Effector CD4-positive, alpha-beta T cell (primary cell): ENCODE measurements around the gene WFDC9.
"Not testable (repeated sequence)": the region's sequence is repeated elsewhere in the genome, so short reads cannot be mapped to it uniquely, and the experiment has no call there.

Experiments used
- DNase-seq: peaks from one replicate; pipeline ENCODE4 v3.0.0-alpha.2; 2020

The WFDC9 gene

DNA sequence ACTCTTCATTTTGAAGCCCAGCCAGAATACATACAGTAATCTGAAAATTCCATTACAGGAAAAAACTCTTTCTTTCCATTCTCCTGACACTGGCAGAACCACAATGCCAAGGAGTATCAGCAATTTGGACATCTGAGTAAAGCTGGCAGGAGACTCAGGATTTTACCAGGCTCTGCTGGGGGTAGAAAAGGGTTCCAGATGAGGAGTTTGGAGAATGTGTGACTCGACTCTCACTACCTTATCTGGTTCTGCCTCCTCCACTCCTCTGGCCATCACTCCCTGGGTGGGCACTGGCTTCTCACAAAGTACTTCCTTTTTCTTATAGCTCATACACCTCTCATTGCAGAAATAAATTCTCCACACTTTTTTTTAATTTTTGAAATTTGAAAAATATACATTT lies 41.4 kb downstream of the WFDC9 start:
- no peak for DNase-seq

DNA sequence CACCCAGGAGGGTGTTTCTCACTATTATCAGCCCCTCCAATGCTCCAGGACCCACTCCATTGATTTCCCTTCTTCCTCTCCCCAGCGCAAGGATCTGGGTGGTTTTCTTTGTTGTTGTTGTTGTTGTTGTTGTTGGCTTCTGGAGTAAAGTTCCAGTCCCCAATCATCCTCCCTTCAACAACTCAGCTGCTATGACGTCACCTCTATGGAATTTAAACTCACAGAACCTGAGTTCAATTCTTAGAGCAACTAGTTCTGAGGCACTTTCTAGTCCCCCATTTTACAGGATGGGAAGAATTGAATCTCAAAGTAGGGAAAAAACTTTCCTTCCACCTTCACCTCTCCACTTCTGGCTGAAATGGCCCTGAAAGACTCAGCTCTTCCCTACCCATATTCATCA lies 42.3 kb downstream of the WFDC9 start:
- no peak for DNase-seq

DNA sequence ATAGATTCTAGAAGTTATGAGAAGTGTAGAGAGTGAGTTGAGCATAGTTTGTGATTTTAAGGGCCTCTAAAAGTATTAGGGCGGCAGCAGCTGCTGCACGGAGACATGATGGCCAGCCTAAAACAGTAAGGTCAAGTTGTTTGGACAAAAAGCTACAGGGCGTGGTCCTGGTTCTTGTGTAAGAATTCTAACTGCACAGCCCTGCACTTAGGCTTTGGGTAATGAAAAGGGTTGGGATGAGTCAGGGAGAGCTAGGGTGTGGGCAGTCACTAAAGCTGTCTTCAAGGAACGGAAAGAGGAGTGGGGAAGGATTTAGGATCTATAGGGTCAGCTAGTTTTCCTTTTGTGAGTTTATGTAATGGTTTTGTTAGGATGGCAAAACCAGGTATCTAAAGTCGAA lies 45.1 kb downstream of the WFDC9 start:
- not testable (repeated sequence) for DNase-seq

DNA sequence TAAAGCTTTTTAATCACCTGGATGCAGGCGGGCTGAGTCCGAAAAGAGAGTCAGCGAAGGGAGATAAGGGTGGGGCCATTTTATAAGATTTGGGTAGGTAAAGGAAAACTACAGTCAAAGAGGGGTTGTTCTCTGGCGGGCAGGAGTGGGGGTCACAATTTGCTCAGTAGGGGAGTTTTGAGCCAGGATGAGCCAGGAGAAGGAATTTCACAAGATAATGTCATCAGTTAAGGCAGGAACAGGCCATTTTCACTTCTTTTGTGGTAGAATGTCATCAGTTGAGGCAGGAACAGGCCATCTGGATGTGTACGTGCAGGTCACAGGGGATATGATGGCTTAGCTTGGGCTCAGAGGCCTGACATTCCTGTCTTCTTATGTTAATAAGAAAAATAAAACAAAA lies 46.8 kb downstream of the WFDC9 start:
- not testable (repeated sequence) for DNase-seq

DNA sequence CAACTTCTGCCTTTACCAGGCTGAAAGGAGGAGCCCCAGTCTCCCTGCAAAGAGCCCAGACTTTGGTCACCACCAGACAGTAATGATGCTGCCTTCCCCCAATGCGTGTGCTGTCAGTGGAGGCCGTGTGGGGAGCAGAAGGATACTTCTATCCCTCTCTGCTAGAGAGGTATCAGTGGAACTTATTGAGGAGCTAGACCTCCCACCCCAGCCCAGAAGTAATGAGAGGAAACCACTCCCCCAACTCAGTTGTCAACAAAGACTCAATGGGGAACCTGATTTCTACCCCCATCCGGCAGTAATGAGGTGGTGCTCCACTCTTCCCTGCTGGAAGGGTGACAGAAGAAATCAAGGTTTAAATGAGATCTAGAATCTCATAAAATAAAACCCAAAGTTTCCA lies 47.6 kb downstream of the WFDC9 start:
- DNase-seq: no peak

DNA sequence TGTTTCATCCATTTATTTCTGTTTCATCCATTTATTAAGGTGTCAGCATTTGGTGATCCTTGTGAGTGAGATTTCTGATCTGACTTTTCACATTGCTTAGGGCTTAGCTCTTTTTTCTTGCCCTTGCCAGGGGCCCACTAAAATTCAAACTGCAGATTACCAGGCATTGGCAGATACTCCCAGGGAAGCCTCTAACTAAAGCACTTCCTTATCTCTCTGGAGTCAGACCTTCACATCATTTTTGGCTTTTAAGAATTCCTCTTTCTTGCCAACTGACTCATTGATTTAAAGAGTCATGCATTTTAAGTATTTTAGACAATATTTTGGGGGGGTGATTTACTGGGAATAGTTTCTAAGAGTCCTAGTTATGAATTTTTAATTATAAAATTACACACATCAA lies 49.4 kb downstream of the WFDC9 start:
- no peak for DNase-seq

DNA sequence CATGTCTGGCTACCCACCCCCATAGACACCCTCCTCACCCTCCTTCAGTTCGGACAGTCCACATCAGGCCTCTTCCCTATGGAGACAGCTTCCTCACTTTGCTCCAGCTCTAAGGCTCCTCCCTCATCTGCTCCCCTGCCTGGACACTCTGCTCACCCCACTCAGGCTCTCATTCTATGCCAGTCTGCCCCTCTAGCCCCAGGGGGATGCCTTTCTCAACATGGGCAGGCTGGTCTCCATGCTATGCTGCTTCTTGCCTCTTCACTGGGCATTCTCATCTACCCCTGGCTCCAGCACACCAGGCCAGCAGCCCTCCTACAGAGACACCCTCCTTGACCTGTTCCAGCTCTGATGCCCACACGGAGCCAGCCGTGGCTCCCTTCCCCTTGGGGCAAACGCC lies 51.9 kb downstream of the WFDC9 start, which contains the start of gene WFDC8:
Gene WFDC8, minus strand, starts transcription at position 101 of the 400 bp plus-strand sequence. Its CDS starts 37 bp downstream, at position 64.
- no peak for DNase-seq

DNA sequence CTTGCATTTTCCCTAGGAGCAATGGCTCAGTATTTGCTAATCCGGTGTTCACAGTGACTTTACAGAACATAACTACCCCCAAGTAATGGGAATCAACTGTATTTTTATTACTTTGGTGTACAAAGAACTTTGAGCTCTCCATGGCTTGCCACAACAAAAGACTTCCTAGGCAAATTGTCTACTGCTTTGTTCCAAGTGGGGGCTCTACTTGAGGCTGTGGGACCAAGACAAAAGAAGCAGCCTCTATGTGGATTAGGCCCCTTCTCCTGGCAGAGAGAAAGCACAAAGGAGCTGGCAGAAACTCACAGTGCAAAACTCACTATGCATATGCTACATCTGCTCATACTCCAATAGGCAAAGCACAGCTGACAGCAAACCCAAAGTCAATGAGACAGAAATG lies 52.9 kb downstream of the WFDC9 start:
- DNase-seq: no peak

DNA sequence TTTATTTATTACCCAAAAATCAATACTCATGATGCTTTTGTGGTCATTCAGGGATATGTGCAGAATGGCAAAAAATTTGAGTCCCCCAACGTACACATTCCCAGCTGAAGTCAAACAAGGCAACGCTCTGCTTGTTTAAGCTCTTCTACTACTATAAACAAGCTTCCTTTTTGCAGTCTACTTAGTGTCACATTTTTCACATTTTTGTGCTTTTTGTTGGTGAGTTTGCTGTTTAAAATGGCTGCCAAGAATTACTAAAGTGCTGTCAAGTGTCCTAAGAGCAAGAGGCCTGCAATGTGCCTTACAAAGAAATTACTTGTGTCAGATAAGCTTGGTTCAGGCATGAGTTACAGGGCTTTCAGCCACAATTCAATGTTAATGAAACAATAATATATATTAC lies 54.1 kb downstream of the WFDC9 start:
- DNase-seq: no peak

DNA sequence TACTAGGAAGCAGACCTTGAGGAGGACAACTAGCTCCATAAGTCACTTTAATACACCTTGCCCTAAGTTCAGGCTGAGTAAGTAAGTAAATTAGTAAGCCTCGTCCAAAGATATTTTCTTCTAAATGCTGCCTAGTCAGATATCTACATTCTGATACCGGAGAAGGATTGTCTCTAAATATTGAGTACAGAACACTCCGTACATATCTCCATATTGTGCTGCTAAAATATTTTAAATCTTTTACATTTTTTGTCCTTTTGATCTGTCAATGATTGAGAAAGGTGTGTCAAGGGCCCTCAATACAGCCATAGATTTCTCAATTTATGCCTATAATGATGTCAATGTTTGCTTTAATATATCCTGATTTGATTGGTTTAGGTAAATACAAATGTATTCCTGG lies 55.2 kb downstream of the WFDC9 start:
- no peak for DNase-seq

DNA sequence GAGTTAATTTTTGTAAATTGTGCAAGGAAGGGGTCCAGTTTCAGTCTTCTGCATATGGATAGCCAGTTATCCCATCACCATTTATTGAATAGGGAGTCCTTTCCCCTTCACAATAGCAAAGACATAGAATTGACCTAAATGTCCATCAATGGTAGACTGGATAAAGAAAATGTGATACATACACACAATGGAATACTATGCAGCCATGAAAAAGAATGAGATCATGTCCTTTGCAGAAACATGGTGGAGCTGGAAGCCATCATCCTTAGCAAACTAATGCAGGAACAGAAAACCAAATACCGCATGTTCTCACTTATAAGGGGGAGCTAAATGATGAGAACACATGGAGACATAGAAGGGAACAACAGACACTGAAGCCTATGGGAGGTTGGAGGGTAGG lies 61.4 kb downstream of the WFDC9 start:
- not testable (repeated sequence) for DNase-seq

DNA sequence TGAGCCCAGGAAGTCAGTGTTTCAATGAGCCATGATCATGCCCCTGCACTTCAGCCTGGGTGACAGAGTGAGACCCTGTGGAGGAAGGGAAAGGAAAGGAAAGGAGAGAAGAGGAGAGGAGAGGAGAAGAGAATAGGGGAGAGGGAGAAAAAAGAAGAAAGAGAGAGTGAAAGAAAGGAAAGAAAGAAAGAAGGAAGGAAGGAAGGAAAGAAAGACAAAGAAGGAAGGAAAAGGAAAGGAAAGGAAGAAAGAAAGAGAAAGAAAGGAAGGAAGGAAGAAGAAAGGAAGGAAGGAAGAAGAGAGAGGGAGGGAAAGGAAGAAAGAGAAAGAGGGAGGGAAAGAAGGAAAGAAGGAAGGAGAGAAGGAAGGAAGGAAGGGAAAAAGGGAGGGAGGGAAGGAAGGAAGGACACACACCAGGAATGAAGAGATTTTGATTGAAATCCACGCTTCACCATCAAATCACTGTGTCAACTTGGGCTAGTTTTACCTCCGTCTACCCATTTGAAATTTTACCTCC lies 66.3 kb downstream of the WFDC9 start:
- no peak for DNase-seq
